Jurkat, Clone E6-1 (cell line): Measurements from ENCODE around the gene CTDSP1.

Experiments used
- DNase-seq: peaks from one replicate; pipeline ENCODE4 v3.0.0-alpha.2; 2011; ENCODE audit warnings: low read depth, low spot score
- H3K4me3 ChIP-seq: 2 replicates; pipeline ENCODE4 v1.5.1; 2011; ENCODE audit warnings: mild to moderate bottlenecking, low read length, control low read depth, moderate library complexity

The CTDSP1 gene

DNA sequence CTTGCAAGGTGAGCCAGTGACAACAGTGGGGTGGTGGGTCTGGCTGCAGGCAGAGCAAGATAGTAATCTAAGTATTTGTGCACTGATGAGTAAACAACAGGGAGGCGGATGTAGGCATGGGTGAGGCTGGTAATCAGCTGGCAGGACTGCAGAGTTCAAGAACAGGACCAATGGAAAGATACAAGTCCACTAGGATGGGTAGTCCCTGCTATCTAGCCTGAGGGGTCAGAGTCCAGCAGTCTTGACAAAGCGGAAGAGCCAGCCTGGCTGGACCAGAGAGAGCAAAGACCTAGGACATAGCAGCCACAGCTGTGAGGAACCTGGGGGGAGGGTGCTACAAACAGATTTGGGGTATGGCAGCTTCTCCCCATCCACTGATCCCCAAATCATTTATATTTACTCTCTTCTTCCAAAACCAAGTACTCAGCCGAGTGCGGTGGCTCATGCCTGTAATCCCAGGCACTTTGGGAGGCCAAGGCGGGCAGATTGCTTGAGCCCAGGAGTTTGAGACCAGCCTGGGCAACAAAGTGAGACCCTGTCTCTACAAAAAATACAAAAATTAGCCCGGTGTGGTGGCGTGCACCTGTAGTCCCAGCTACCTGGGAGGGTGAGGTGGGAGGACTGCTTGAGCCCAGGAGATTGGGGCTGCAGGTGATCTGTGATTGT, 45.2 kb downstream of the CTDSP1 start:
- DNase-seq: no peak
- no peak overlapping the region for H3K4me3 ChIP-seq

DNA sequence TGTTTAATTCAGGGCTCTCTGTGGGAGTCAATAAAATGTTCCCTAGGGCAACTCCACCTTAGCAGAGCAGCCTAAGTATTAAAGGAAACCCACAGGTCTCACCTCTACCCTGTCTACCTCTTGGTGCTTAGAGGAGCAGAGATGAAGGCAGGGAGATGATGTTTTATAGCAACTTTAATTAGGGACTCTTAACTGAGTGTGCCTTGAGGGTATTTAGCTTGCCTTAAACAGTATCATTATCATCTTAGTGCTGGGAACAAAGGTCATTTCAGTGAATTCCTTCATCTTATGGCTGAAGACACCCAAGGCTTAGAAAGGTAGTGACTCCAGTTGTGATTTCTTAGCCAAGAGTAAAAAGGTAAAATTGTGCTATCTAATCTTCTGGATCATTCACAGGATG, 45.9 kb downstream of the CTDSP1 start:
- no peak overlapping the region for H3K4me3 ChIP-seq
- no peak for DNase-seq

- DNase-seq: no peak
- H3K4me3 ChIP-seq: no peak overlapping the region
Measured at GRCh38 chr2:218446547-218446946, 46.9 kb downstream of the CTDSP1 start.

- no peak overlapping the region for H3K4me3 ChIP-seq
- no peak for DNase-seq
Measured at GRCh38 chr2:218447072-218447471, 47.4 kb downstream of the CTDSP1 start.

DNA sequence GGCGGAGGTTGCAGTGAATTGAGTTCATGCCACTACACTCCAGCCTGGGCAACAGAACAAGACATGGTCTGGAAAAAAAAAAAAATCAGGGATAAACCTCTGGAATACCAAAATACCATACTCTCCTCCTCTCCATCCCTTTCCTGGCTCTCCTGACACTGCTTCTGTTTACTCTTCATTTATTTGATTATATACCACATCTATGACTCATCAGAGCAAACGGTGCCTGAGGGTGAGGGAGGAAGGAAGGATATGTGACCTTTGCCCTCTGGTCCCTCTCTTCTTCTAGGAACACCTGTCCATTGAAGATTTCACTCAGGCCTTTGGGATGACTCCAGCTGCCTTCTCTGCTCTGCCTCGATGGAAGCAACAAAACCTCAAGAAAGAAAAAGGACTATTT, 49.3 kb downstream of the CTDSP1 start:
- DNase-seq: no peak
- H3K4me3 ChIP-seq: no peak overlapping the region

GRCh38 chr2:218452079-218452478, 52.4 kb downstream of the CTDSP1 start:
- no peak overlapping the region for H3K4me3 ChIP-seq
- DNase-seq: no peak
